Fibroblast of villous mesenchyme (primary cell): ENCODE measurements around the gene CDPF1. TPM values are rescaled to one million over a fixed set of nuclear protein-coding genes. Genes with fewer than 3 reads are reported as not detected.

Experiments
- DNase-seq: peaks from one replicate; pipeline ENCODE4 v3.0.0-alpha.2; 2010; ENCODE audit warnings: low read depth
- H3K4me3 ChIP-seq: 2 replicates; pipeline ENCODE4 v1.5.1; 2011; ENCODE audit warnings: low read depth, mild to moderate bottlenecking, low read length
- total RNA-seq: library from RNA; depleted of rRNA; stranded (reverse); fragments of >200 nt; gene quantifications from 2 replicates; pipeline ENCODE4 v1.2.3, GENCODE V29; 2012
- TF ChIP-seq, protein P1 (sequence below): IDR thresholded peaks from 2 replicates; pipeline ENCODE4 v1.5.1; 2012; ENCODE audit warnings: low read depth, mild to moderate bottlenecking, low read length; ENCODE audit not compliant: insufficient read depth

CDPF1 gene
- total RNA-seq, 1 donor: 16.8 TPM

DNA sequence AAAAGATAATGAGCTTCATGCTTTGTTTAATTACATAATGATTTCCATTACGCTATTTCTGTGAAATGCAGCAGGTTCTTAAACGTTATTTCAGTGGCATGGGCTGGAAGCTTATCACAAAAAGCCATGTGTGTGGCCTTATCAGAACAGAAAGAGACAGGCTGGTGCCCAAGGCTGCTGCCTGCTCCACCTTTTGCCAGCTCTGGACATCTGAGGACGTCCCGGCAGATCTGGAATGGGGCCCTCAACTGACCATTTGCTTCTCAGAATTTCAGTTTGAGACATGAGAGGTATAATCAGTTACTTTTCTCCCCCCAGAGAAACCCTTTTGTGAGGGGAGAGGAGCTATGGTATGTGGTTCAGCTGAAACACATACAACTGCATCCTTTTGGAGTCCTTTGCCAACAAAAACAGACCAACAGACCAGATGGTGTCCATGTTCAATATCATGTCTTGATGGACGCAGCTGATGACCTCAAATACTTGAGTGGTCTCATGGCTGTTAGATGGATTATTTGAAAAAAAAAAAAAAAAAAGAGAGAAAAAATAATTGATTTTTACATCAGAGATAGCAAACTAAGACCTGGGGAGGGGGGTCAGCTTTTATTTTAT is 8.6 kb downstream of the CDPF1 start:
- H3K4me3 ChIP-seq: no peak overlapping the region
- no peak for DNase-seq
- TF ChIP-seq, protein P1, sequence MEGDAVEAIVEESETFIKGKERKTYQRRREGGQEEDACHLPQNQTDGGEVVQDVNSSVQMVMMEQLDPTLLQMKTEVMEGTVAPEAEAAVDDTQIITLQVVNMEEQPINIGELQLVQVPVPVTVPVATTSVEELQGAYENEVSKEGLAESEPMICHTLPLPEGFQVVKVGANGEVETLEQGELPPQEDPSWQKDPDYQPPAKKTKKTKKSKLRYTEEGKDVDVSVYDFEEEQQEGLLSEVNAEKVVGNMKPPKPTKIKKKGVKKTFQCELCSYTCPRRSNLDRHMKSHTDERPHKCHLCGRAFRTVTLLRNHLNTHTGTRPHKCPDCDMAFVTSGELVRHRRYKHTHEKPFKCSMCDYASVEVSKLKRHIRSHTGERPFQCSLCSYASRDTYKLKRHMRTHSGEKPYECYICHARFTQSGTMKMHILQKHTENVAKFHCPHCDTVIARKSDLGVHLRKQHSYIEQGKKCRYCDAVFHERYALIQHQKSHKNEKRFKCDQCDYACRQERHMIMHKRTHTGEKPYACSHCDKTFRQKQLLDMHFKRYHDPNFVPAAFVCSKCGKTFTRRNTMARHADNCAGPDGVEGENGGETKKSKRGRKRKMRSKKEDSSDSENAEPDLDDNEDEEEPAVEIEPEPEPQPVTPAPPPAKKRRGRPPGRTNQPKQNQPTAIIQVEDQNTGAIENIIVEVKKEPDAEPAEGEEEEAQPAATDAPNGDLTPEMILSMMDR: no peak

DNA sequence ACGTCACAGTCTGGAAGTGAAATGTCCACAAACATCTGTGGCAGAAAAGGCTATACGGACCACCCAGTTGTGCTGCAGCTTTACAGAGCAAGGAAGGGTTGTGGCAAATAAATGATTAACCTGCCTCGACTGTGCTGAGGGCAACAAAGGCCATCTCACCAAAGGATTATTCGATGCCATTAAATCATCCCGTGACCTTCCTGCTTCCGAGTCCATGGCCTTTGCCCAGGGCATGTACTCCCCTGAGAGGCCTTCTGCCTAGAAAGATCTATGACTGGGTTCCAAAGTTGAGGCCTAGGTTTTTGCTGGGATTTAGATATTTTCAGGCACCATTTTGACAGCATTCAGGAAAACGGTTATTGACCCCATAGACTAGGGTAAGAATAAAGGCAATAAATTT is 9.2 kb downstream of the CDPF1 start:
- TF ChIP-seq, protein P1: no peak
- no peak for DNase-seq
- no peak overlapping the region for H3K4me3 ChIP-seq

DNA sequence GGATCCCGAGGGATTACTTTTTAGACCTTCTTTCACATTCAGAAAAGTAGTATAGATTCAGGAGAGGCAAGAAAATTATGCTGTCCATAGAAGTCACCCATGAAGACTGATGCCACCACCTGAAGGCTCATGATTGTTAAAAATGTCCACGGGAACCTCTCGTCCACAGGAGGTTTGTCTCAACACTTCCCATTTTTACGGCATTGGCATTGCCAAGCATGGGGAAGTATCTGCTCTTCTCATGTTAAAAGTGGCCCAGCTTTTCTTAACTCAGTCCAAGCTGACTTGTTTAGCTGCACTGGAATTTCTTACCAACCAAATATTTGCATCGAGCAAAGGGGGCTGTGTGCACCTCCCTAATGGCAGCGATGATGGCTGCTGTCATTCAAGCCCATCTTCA is 9.6 kb downstream of the CDPF1 start:
- TF ChIP-seq, protein P1: no peak
- H3K4me3 ChIP-seq: no peak overlapping the region
- DNase-seq: no peak

DNA sequence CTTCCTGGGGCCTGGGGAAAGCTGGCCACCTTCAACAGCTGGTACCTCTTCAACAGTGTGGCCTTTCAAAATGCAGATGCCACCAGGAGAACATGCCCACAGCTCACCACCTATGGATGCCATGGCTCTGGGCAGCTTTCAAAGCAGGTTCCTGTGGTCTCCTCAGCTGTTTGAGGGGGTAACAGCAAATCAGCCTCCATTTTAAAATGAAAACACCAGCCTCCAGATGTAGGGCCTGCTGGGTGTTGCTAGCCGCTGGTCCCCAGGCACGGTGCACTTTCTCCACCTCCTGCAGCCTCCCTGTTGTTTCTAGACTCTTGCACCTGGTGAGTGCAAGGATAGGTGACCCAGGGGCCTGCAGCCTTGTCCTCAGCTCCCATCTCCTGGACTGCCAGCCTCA is 10.0 kb downstream of the CDPF1 start:
- TF ChIP-seq, protein P1: no peak
- no peak for DNase-seq
- H3K4me3 ChIP-seq: no peak overlapping the region

DNA sequence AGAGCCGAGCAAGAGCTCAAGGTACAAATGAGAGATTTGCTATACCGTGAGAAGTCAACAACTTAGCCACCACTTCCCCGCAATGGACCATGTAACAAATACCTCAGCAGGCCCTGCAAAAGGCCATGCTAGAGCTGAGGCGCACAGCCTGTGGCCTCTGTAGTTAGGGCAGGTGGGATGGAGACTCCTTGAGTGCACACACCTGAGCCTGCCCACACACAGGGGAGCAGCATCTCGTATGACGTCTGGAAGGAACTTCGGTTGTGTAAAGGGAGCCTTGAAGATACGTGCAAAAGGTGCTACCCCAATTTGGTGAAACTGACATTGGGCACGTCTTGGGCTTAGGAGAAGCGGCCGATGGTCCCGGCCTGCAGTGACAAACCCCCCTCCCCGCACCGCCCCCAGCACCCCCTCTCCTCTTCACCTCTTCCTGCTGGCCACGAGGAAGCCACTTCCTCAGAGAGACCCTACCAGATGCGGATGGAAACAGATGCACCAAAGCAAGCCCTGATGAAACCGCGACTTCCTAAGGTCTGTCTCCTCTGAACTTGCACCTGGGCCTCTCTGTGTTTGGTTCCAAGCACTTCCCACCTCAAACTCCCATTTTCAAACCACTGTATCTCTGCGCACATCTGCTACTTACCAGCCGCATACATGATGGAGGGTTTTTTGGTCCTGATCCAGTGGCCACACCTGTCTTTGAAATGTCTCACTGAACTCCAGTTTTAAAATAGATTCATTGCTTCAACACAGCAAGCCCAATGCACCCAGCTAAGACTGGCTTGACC is 10.6 kb downstream of the CDPF1 start:
- TF ChIP-seq, protein P1: no peak
- H3K4me3 ChIP-seq: no peak overlapping the region
- DNase-seq: no peak

DNA sequence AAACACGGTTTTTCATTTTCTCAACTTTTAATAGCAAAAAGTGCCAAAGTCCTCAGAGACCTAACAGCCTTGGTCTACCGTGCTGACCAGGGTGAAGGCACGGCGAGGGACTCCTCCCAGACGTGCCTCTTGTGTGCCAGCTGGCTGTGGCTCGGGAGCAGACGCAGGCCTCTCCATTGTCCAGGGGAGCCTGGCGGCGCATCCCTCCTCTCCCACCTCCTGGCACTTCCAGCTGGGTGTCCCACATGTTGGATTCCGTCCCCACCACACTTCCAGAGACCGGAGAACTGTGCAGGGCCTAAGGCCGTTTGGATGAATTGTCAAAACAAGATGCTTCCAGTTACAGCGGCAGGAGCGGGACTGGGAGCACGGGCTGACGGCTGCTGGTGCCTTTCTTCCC is 11.6 kb downstream of the CDPF1 start:
- TF ChIP-seq, protein P1: no peak
- DNase-seq: no peak

More for the DNA sequence above, 11.6 kb downstream of the CDPF1 start:
- no peak overlapping the region for H3K4me3 ChIP-seq
